LoVo (cell line): ENCODE results near the gene CLN6.
A peak's percentile ranks its signal among the peaks of the same experiment; 100 is the strongest.
"Not testable (repeated sequence)": the region's sequence is repeated elsewhere in the genome, so short reads cannot be mapped to it uniquely, and the experiment has no call there.

Experiments
- DNase-seq: peaks from one replicate; pipeline ENCODE4 v3.0.0-alpha.2; 2016; ENCODE audit warnings: low spot score

Gene CLN6

GRCh38 chr15:68256675-68257450 is 27.3 kb upstream of the CLN6 start:
- peak; percentile 56 for DNase-seq

GRCh38 chr15:68252925-68253534 is 23.5 kb upstream of the CLN6 start:
- peak; percentile 84 for DNase-seq

GRCh38 chr15:68249058-68249713 is 19.7 kb upstream of the CLN6 start:
- no peak for DNase-seq

- no peak for DNase-seq
Observed at GRCh38 chr15:68244235-68244634, 14.7 kb upstream of the CLN6 start.

GRCh38 chr15:68241088-68241935 is 11.8 kb upstream of the CLN6 start:
- no peak for DNase-seq

- no peak for DNase-seq
Observed at GRCh38 chr15:68239025-68239424, 9.5 kb upstream of the CLN6 start.

- no peak for DNase-seq
Observed at GRCh38 chr15:68235022-68235421, 5.5 kb upstream of the CLN6 start.

- DNase-seq, result not testable (repeated sequence)
Observed at GRCh38 chr15:68234520-68234919, 5.0 kb upstream of the CLN6 start.

GRCh38 chr15:68234060-68234459 is 4.5 kb upstream of the CLN6 start:
- no peak for DNase-seq

- DNase-seq, result no peak
Observed at GRCh38 chr15:68232937-68233336, 3.4 kb upstream of the CLN6 start.

GRCh38 chr15:68232449-68232848 is 2.9 kb upstream of the CLN6 start:
- DNase-seq, result no peak

GRCh38 chr15:68231102-68231818 is 1.7 kb upstream of the CLN6 start:
- DNase-seq, result no peak

- no peak for DNase-seq
Observed at GRCh38 chr15:68230157-68231100, 901 bp upstream of the CLN6 start.

GRCh38 chr15:68228971-68229385 is 550 bp downstream of the CLN6 start:
- DNase-seq, result no peak

- no peak for DNase-seq
Observed at GRCh38 chr15:68228143-68228970, 1.2 kb downstream of the CLN6 start.

GRCh38 chr15:68227643-68228142 is 1.8 kb downstream of the CLN6 start:
- DNase-seq, result no peak

GRCh38 chr15:68225442-68225841 is 4.1 kb downstream of the CLN6 start:
- not testable (repeated sequence) for DNase-seq

- no peak for DNase-seq
Observed at GRCh38 chr15:68224546-68225250, 4.8 kb downstream of the CLN6 start.

- no peak for DNase-seq
Observed at GRCh38 chr15:68224108-68224507, 5.4 kb downstream of the CLN6 start.
